K562 (cell line): ENCODE data around the gene ADPGK. TPM values are rescaled to one million over a fixed set of nuclear protein-coding genes. Genes with fewer than 3 reads are reported as not detected.

Experiments
- ATAC-seq: fragments of 200-7000 bp; cut with Tn5 transposase; 3 replicates; pipeline ENCODE4 v1.9.1; 2020; ENCODE audit warnings: moderate library complexity
- BruUV-seq: library from RNA; stranded (reverse); fragments of 400-500 nt; replicated peaks from 2 replicates; lab custom pipeline; 2021; lab: Mats Ljungman, UMichigan
- CTCF ChIA-PET: fragments of 300-600 bp; formaldehyde crosslinking; extraction: SDS; loops from one replicate; lab custom pipeline; 2021; ENCODE audit warnings: low intra/inter-chr PET ratio; lab: Yijun Ruan, JAX
- POLR2A ChIA-PET: fragments of 300-600, 350-650 bp; sonication (Branson Sonifier 250); formaldehyde crosslinking; extraction: SDS; loops from one replicate; lab custom pipeline; 2021; ENCODE audit warnings: antibody characterized with exemption, inconsistent platforms; lab: Yijun Ruan, JAX
- DNase-seq, 4 experiments: peaks; one replicate each; pipeline versions ENCODE4 v3.0.0 to v3.0.0-alpha.2; 2011 to 2018; ENCODE audit warnings: low spot score in 3 of 4, mixed read lengths in 3 of 4; ENCODE audit errors: extremely low read depth in 1 of 4
- FAIRE-seq: peaks from 2 replicates; lab custom pipeline; 2011; peaks lifted over from hg19 to GRCh38; lab: Jason Lieb, UNC
- H2AFZ ChIP-seq: 2 replicates; pipeline ENCODE4 v1.6.0; 2011; ENCODE audit warnings: low read depth, low read length, control low read depth, inconsistent platforms
- H3K27ac ChIP-seq: fragments of 200-600 bp; 3 replicates; pipeline ENCODE4 v1.8.0; 2011; ENCODE audit warnings: low read depth, mild to moderate bottlenecking, control low read depth, inconsistent platforms, low read length, moderate library complexity, mixed read lengths; ENCODE audit errors: extremely low read depth
- H3K27me3 ChIP-seq, 2 experiments: fragments of 300-600 bp in 1 of 2; 2 replicates in 1 of 2; 3 replicates in 1 of 2; pipeline versions ENCODE4 v1.6.0 to v1.8.0; 2011; ENCODE audit warnings: inconsistent platforms in 2 of 2, low read length in 2 of 2, mild to moderate bottlenecking in 1 of 2, mixed read lengths in 1 of 2, moderate library complexity in 1 of 2; ENCODE audit not compliant: control insufficient read depth in 2 of 2, insufficient read depth in 2 of 2
- H3K36me3 ChIP-seq: fragments of 300-600 bp; 3 replicates; pipeline ENCODE4 v1.8.0; 2011; ENCODE audit warnings: mild to moderate bottlenecking, low read length, inconsistent platforms; ENCODE audit not compliant: control insufficient read depth, insufficient read depth
- H3K4me1 ChIP-seq, 2 experiments: fragments of 200-600 bp in 1 of 2; replicated peaks in 1 of 2; 2 replicates in 1 of 2; 3 replicates in 1 of 2; pipeline versions ENCODE4 v1.5.1 to v1.8.0; 2011; ENCODE audit warnings: inconsistent platforms in 2 of 2, low read length in 2 of 2, mild to moderate bottlenecking in 1 of 2, mixed read lengths in 1 of 2, moderate library complexity in 1 of 2; ENCODE audit not compliant: control insufficient read depth in 2 of 2, insufficient read depth in 2 of 2
- H3K4me2 ChIP-seq: 2 replicates; pipeline ENCODE4 v1.6.1; 2011; ENCODE audit warnings: low read length, control low read depth, inconsistent platforms, mixed read lengths; ENCODE audit not compliant: insufficient read depth
- H3K4me3 ChIP-seq: fragments of 200-600 bp; sonication (generic), shearing (Covaris generic); 2 replicates; pipeline ENCODE4 v1.5.1; 2016; ENCODE audit warnings: control low read depth, inconsistent platforms
- H3K79me2 ChIP-seq: fragments of 200-600 bp; 3 replicates; pipeline ENCODE4 v1.8.0; 2011; ENCODE audit warnings: low read length, inconsistent platforms; ENCODE audit not compliant: control insufficient read depth, insufficient read depth
- H3K9ac ChIP-seq, 2 experiments: 2 replicates each; pipeline versions ENCODE4 v1.6.0 to v1.6.1; 2011; ENCODE audit warnings: low read depth in 2 of 2, low read length in 2 of 2, control low read depth in 1 of 2, inconsistent platforms in 1 of 2, mild to moderate bottlenecking in 1 of 2, mixed read lengths in 1 of 2; ENCODE audit not compliant: insufficient read depth in 1 of 2
- H3K9me1 ChIP-seq: one replicate; pipeline ENCODE4 v1.6.0; 2011; ENCODE audit warnings: inconsistent platforms, mild to moderate bottlenecking, low read length, moderate library complexity; ENCODE audit not compliant: control insufficient read depth, insufficient read depth
- H3K9me3 ChIP-seq: replicated peaks from 2 replicates; pipeline ENCODE4 v1.5.1; 2011; ENCODE audit warnings: low read depth, low read length, inconsistent platforms; ENCODE audit not compliant: control insufficient read depth, insufficient read depth
- H4K20me1 ChIP-seq: replicated peaks from 2 replicates; pipeline ENCODE4 v1.6.1; 2011; ENCODE audit warnings: low read length, inconsistent platforms, mixed read lengths; ENCODE audit not compliant: control insufficient read depth, insufficient read depth
- ASH1L ChIP-seq: fragments of 450-650 bp; IDR thresholded peaks from 2 replicates; pipeline ENCODE4 v1.6.1; 2018; ENCODE audit warnings: borderline replicate concordance, mild to moderate bottlenecking, low read depth; ENCODE audit not compliant: partially characterized antibody
- BCL6 ChIP-seq: fragments of 250-450 bp; sonication (Bioruptor Pico); IDR thresholded peaks from 2 replicates; pipeline ENCODE4 v1.4.0; 2020
- CHCHD3 ChIP-seq: fragments of 250-450 bp; sonication (Bioruptor Pico); IDR thresholded peaks from 2 replicates; pipeline ENCODE4 v2.1.2; 2022; ENCODE audit warnings: mild to moderate bottlenecking
- EHMT2 ChIP-seq: fragments of 450-650 bp; IDR thresholded peaks from 2 replicates; pipeline ENCODE4 v1.6.1; 2018; ENCODE audit warnings: antibody characterized with exemption
- FOXJ2 ChIP-seq: fragments of 200-800 bp; sonication (Bioruptor generic); IDR thresholded peaks from 2 replicates; pipeline ENCODE4 v1.6.1; 2016; ENCODE audit warnings: missing genetic modification characterization, missing compliant biosample characterization
- JUNB ChIP-seq: fragments of 450-650 bp; formaldehyde crosslinking; conservative IDR thresholded peaks from 2 replicates; pipeline ENCODE4 v1.4.0; 2020; ENCODE audit warnings: mild to moderate bottlenecking
- MBD2 ChIP-seq: sonication (generic); IDR thresholded peaks from 2 replicates; pipeline ENCODE4 v1.6.1; 2016; ENCODE audit warnings: low read depth, borderline replicate concordance
- SIN3A ChIP-seq, 2 experiments: fragments of 150-350 bp in 1 of 2; IDR thresholded peaks; 2 replicates each; pipeline ENCODE4 v1.6.1; 2011 to 2016; ENCODE audit warnings: borderline replicate concordance in 2 of 2, low read depth in 2 of 2, low read length in 2 of 2, mild to moderate bottlenecking in 2 of 2, moderate library complexity in 2 of 2; ENCODE audit not compliant: control insufficient read depth in 1 of 2
- SMARCA5 ChIP-seq: fragments of 450-650 bp; IDR thresholded peaks from 2 replicates; pipeline ENCODE4 v1.6.1; 2016
- SRSF9 ChIP-seq: fragments of 200-400 bp; formaldehyde crosslinking; IDR thresholded peaks from 2 replicates; pipeline ENCODE4 v1.6.1; 2017; ENCODE audit warnings: low read depth, low read length, borderline replicate concordance
- STAT5A ChIP-seq: IDR thresholded peaks from 2 replicates; pipeline ENCODE4 v1.6.1; 2012; ENCODE audit warnings: low read length, inconsistent platforms, borderline replicate concordance
- TCF15 ChIP-seq: fragments of 250-450 bp; sonication (Bioruptor Pico); IDR thresholded peaks from 2 replicates; pipeline ENCODE4 v1.8.0; 2022; ENCODE audit warnings: moderate library complexity, mild to moderate bottlenecking, inconsistent platforms
- USF1 ChIP-seq: sonication (generic); formaldehyde crosslinking; IDR thresholded peaks from 2 replicates; pipeline ENCODE4 v1.9.0; 2022; ENCODE audit warnings: mild to moderate bottlenecking, missing genetic modification reagents
- ZBTB34 ChIP-seq: fragments of 250-450 bp; sonication (Bioruptor Pico); IDR thresholded peaks from 2 replicates; pipeline ENCODE4 v1.8.0; 2021; ENCODE audit warnings: mild to moderate bottlenecking, moderate library complexity
- ZNF354B ChIP-seq: fragments of 250-450 bp; sonication (Bioruptor Pico); IDR thresholded peaks from 2 replicates; pipeline ENCODE4 v1.4.0; 2020
- ZNF445 ChIP-seq: fragments of 250-450 bp; sonication (Bioruptor Pico); IDR thresholded peaks from 2 replicates; pipeline ENCODE4 v1.4.0; 2020; ENCODE audit warnings: low read depth, mild to moderate bottlenecking, moderate library complexity
- ZNF589 ChIP-seq: fragments of 200-800 bp; sonication (Bioruptor generic); IDR thresholded peaks from 2 replicates; pipeline ENCODE4 v1.6.1; 2016; ENCODE audit warnings: low read depth, missing genetic modification characterization, missing compliant biosample characterization
- WGBS: fragments of 100-300 bp; shearing (Covaris generic); methylation state at CpG from one replicate; pipeline ENCODE4 v1.1.6; 2016; ENCODE audit warnings: low coverage, mixed read lengths; ENCODE audit not compliant: insufficient coverage; ENCODE audit errors: missing lambda C conversion rate; 5-methylcytosine and 5-hydroxymethylcytosine counted together
- in situ Hi-C: fragments of 300-500 bp; cut with MboI; formaldehyde crosslinking; loops from 4 replicates; pipeline ENCODE4 v1.15.0; 2018; ENCODE audit warnings: inconsistent platforms, mixed read lengths
- intact Hi-C: fragments of 100-400 bp; cut with micrococcal nuclease; formaldehyde crosslinking; loops from 2 replicates; pipeline ENCODE4 v1.14.2; 2022
- polyA plus RNA-seq, 8 experiments: library from polyadenylated mRNA; depleted of rRNA in 4 of 8; stranded (reverse) in 5 of 8; unstranded in 3 of 8; fragments of >200 nt; fragmentation: Nextera tagmentation in 2 of 8; fragmentation: Illumina TruSeq in 1 of 8; extraction: Ambion mirVana in 2 of 8; extraction: Trizol in 1 of 8; gene quantifications; 2 replicates each; pipeline versions ENCODE4 v1.2.1 to v1.2.3, GENCODE V29; 2011 to 2014; ENCODE audit warnings: inconsistent platforms in 1 of 8, missing spikeins in 1 of 8
- total RNA-seq, 7 experiments: library from RNA; depleted of rRNA in 6 of 7; stranded (reverse); fragments of >200 nt in 6 of 7; fragmentation: Illumina TruSeq in 2 of 7; extraction: Trizol in 2 of 7; gene quantifications; 2 replicates each; pipeline versions ENCODE4 v1.2.1 to v1.2.3, GENCODE V29; 2011 to 2021; ENCODE audit warnings: low replicate concordance in 1 of 7
- TF ChIP-seq, protein P1 (sequence below): fragments of 450-650 bp; IDR thresholded peaks from 2 replicates; pipeline ENCODE4 v1.6.1; 2016; ENCODE audit warnings: borderline replicate concordance

The ADPGK gene
- total and polyA plus RNA-seq, 9 of the 15 experiments (the other 6 are each of a cell fraction or from before 2014, with no cell fraction given), result 13.4 to 97.4 (median 48.5) TPM

DNA sequence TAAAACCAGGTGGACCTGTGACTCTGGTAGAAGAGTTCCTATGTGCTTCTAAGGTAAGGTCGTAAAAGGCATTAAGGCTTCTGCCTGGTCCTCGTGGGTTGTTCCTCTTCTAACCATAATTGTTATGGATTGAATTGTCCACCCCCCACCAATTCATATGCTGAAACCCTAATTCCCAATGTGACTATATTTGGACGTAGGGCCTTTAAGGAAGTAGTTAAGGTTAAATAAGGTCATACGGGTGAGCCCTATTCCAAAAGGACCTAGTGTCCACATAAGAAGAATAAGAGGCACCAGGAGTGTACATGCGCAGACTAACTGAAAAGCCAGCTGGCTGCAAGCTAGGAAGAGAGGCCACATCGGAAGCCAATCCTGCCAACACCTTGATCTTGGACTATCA is 1.9 kb downstream of the ADPGK start (continued):
- TF ChIP-seq STAT5A (no peak), SRSF9 (no peak), USF1 (no peak), JUNB (CRISPR knock-in tag) (no peak), FOXJ2 (tag) (no peak), ASH1L (no peak), TCF15 (CRISPR knock-in tag) (no peak)

- peaks cover 67% of the 10 kb centered on the region for H3K79me2 ChIP-seq
- intact Hi-C loops, result no loop called here
- H3K9me3 ChIP-seq, result no peaks in the 10 kb centered on the region
- no peak overlapping the region for H3K4me3 ChIP-seq
- no peak overlapping the region for H3K9ac ChIP-seq
- no peaks in the 10 kb centered on the region for H3K9me1 ChIP-seq
- FAIRE-seq, result no peak
- CTCF ChIA-PET, result no interaction called here
- no peak overlapping the region for H3K4me2 ChIP-seq
- BruUV-seq, result no TSS peak
- no peaks in the 10 kb centered on the region for H3K27me3 ChIP-seq
- no peak for DNase-seq
- in situ Hi-C loops, result loop anchor here (25.0 kb wide), 1 partner anchor 1309 kb away; the partner anchor contains the start of gene GOLGA6A
- H3K27ac ChIP-seq, result no peak overlapping the region
- ATAC-seq, result no peak
- peaks cover 4% of the 10 kb centered on the region; the same call in 1 of the 2 replicates for H4K20me1 ChIP-seq
- no peak overlapping the region for H2AFZ ChIP-seq
- WGBS, result 70% methylated on average over 6 of the region's 6 CpGs
- peaks cover 72% of the 10 kb centered on the region; the same call in 2 of the 3 replicates for H3K36me3 ChIP-seq
- POLR2A ChIA-PET, result interaction anchor here (0.6 to 1.5 kb wide), 3 partner anchors 9 to 520 kb away, joined by 3 to 4 read pairs (median 3); no protein-coding TSS in a partner anchor
- peaks cover 9 to 11% of the 10 kb centered on the region in 2 experiments; a peak in 4 of 5 replicates for H3K4me1 ChIP-seq
- TF ChIP-seq MBD2 (no peak), TCF15 (CRISPR knock-in tag) (no peak), BCL6 (CRISPR knock-in tag) (no peak), SMARCA5 (no peak), EHMT2 (no peak), ZNF354B (CRISPR knock-in tag) (no peak), ZNF589 (CRISPR knock-in tag) (no peak), SIN3A (IDR thresholded peaks at IDR 0.05; ENCODE audit: borderline replicate concordance in 2 of 2, control insufficient read depth in 1 of 2, low read depth in 2 of 2, low read length in 2 of 2) (no peak), CHCHD3 (no peak), ZBTB34 (CRISPR knock-in tag) (no peak), ZNF445 (CRISPR knock-in tag) (no peak)
- TF ChIP-seq, protein P1, sequence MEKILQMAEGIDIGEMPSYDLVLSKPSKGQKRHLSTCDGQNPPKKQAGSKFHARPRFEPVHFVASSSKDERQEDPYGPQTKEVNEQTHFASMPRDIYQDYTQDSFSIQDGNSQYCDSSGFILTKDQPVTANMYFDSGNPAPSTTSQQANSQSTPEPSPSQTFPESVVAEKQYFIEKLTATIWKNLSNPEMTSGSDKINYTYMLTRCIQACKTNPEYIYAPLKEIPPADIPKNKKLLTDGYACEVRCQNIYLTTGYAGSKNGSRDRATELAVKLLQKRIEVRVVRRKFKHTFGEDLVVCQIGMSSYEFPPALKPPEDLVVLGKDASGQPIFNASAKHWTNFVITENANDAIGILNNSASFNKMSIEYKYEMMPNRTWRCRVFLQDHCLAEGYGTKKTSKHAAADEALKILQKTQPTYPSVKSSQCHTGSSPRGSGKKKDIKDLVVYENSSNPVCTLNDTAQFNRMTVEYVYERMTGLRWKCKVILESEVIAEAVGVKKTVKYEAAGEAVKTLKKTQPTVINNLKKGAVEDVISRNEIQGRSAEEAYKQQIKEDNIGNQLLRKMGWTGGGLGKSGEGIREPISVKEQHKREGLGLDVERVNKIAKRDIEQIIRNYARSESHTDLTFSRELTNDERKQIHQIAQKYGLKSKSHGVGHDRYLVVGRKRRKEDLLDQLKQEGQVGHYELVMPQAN, result no peak
These were observed 4.8 kb downstream of the ADPGK start for GRCh38 chr15:72778796-72779195.
